Islet precursor cell (in vitro differentiated cells): ENCODE results near the gene SARNP.
A peak's percentile ranks its signal among the peaks of the same experiment; 100 is the strongest.
"Not testable (repeated sequence)": the region's sequence is repeated elsewhere in the genome, so short reads cannot be mapped to it uniquely, and the experiment has no call there.

ENCODE experiments used
- DNase-seq: peaks from one replicate; pipeline ENCODE4 v3.0.0-alpha.2; 2018

SARNP gene

DNA sequence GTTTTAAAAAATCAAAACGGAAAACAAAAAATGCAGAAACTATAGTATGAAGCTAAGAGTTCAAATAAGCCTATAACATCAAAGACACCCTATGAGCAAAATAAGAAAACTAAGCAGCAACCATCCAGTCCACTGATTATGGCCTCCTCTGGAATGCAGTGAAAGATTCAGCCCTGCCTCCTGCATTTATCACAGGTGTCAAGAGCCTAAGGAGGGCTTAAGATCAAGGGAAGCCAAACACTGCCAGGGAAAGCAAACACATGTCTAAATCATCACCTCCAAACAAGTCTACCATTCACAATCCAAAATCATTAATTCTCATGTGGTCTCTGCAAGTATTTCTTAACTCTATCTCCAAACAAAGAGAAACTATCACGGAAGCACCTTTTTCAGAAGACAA is 28.4 kb downstream of the SARNP start:
- DNase-seq, result no peak

DNA sequence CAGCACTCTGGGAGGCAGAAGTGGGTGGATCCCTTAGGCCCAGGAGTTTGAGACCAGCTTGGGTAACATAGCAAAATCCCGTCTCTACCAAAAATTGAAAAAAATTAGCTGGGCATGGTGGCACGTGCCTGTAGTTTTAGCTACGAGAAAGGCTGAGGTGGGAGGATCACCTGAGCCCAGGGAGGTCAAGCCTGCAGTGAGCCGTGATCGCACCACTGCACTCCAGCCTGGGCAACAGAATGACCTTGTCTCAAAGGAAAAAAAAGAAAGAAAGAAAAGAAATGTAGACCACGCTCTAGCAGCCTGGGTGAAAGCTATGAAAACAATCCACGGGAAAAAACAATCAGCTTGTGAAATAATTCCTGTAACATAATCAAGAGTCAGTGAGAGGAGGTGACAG is 29.0 kb downstream of the SARNP start:
- DNase-seq, result no peak

DNA sequence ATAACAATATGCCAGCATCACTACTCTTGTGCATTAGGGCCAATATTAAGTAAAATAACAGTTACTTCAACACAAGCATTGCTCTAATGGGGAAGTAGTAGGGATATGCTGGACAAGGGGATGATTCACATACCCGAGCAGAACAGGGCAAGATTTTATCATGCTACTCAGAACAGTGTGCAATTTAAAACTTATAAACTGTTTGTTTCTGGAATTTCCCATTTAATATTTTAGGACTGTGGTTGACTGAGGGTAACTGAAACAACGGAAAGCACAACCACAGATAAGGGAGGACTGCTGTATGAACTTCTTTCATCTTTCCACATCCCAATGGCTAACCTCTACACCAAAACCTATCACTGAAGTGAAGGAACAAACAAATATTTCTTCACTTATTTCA is 36.8 kb downstream of the SARNP start:
- DNase-seq, result no peak

DNA sequence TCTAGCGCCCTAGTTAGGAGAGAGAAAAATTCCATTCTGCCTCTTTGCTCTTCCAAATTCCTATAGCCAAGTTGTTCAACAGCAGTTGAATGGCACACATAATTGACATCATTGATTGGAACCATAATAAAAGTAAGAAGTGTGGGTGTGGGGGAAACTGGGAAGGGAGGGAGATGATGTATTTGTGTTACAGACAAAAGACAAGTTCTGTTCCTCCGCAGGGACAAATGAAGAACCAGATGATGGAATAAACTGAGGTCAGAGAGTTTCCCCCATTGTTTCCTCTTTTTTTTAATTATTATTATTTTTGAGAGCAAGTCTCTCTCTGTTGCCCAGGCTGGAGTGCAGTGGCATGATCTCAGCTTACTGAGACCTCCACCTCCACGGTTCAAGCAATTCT is 39.7 kb downstream of the SARNP start:
- no peak for DNase-seq

DNA sequence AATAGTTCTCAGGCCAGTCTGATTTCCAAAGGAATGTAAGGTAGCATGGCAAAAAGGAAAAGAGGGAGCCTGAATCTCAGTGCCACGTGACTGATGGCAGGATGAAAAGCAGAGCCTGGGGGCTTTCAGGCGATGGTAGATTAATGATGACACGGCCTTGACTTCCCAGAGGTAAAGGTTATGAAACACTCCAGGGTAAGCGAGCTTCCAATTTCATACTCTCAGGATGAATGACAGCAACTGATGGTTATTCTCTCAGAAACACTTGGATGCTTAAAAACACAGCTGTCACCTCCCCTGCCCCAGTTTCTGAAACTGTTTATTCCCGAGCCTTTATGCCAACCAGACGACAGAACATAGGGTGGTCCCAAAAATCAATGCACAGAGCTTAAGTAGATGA is 45.8 kb downstream of the SARNP start:
- DNase-seq, result no peak

DNA sequence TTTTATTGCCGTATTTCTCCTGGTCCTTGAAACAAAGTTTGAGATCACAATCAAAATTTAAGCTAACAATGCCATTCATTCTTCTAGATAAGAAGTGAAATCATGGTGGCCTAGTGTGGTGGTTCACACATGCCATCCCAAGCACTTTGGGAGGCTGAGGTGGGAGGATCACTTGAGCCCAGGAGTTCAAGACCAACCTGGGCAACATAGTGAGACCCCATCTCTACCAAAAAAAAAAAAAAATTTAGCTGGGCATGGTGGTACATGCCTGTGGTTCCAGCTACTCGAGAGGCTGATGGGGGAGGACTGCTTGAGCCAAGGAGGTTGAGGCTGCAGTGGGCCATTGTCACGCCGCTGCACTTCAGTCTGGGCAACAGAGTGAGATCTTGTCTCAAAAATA is 50.4 kb downstream of the SARNP start:
- DNase-seq, result no peak

DNA sequence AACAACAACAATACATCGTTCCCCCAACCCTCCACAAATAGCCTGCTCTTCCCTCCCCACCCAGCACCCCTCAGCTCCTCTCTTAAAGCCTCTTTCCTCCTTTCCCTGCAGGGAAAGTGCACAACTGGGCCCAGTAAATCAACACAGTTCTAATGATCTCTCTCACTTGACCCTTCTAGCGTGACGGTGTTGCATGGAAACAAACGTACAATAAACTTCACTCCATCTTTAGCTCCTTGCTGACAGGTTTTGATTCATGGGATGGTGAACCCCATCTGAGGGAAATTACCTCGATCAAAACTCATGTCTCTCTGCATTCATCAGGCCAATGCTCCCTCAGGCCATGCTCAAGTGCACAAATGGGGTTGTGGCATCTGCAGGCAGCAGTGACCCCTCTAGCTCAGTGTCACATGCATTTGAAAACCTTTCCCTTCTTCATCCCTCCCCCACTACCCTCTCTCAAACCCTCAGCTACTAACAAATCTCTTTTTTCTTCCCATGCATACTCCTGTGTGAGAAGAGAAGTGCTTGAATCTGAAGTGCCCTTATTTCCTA is 51.7 kb downstream of the SARNP start:
- no peak for DNase-seq

DNA sequence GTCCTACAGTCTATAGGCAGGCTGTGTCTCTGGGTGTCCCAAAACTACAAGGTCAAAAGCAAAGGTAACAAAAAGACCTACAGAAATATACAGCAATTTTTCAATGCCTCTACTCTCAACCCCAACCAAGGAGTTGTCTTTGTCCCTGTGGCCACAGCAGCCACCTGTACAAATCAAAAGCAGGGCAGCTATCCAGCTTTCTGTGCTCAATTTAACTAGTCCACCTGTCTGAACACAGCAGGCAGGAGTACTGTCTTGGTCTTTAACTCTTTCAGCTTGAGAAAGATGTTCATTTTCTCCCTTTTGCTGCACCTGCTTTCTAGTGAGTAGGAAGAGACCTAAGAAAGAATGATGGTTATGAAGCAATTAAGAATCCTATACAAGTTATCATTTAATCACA is 54.9 kb downstream of the SARNP start:
- no peak for DNase-seq

DNA sequence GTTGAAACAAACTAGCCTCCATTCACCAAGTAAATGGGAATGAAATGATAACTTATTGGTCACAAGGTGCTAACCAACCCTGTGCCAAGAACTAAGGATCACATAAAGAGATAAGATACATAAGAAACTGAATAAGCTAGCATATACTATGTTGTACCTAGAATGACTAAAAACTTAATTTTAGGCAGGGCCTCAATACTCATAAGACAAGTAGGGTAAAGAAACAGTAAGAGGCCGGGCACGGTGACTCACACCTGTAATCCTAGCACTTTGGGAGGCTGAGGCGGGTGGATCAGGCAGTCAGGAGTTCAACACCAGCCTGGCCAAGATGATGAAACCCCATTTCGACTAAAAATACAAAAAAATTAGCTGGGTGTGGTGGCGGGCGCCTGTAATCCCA is 56.9 kb downstream of the SARNP start:
- DNase-seq, result no peak

DNA sequence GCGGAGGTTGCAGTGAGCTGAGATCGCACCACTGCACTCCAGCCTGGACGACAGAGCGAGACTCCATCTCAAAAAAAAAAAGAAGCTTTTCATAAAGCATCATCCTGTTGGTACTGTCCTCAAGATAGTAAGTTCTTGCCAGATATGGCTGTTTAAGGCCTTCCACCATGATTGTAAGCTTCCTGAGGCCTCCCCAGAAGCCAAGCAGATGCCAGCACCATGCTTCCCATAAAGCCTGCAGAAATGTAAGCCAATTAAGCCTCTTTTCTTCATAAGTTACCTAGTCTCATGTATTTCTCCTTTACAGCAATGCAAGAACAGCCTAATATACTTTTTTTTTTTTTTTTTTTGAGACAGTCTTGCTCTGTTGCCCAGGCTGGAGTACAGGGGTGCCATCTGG is 58.9 kb downstream of the SARNP start:
- not testable (repeated sequence) for DNase-seq

DNA sequence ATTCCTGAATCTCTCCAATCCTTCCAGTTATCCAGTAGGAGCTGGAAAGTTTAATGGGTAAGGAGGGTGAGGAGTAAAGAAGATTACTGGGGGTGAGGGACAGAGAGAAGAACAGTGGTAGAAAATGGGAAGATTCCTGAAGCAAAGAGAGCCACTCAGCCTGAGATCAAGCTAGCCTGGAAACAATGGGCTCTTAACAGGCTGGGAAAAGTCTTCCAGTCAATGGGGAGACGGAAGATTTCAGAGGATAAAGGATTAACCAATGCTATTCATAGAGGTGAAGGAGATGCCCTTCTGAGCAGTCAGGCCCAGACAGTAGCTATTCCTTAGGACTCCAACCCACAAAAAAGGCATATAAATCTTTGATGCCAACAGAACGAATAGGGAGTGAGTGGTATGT is 59.8 kb downstream of the SARNP start:
- no peak for DNase-seq

DNA sequence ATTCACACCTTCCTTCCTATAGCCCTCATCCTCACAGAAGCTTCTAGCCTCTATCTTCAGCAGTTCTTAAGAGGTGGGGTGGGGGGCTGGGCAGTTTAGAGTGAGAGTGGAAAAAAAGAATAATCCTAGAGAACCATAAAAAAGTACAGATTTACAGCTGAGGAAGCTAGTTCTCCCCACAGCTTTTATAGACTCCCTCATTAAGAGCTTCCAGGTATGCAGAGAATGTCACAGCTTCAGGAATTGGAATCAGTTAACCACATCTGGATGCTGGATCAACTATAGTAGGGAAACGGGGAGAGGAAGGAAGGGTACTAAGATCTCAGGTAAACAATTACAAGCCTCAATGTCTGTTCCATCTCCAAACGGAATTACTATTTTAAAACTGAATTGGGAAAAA is 62.3 kb downstream of the SARNP start:
- DNase-seq, result no peak

DNA sequence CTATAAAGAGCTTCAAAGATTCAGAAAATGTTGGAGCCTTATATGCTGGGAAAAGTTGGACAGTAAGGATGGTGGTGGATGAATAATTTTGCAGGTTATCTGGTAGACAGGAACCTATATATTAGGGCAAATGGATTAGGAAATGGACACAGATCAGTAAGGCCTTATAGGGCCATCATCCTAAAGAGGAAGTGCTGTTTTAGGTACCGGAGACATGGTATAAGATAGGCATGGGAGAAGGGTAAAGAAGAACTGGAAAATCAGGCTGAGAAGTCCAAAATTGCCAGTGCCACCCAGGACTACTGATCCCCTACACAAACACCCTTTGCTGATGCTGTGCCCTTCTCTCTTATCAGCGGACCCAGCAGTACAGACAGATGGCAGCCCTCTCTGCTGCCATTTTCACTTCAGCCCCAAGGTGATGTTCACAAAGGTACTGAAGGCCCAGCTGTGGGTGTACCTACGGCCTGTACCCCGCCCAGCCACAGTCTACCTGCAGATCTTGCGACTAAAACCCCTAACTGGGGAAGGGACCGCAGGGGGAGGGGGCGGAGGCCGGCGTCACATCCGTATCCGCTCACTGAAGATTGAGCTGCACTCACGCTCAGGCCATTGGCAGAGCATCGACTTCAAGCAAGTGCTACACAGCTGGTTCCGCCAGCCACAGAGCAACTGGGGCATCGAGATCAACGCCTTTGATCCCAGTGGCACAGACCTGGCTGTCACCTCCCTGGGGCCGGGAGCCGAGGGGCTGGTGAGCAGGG is 69.1 kb downstream of the SARNP start:
- no peak for DNase-seq

DNA sequence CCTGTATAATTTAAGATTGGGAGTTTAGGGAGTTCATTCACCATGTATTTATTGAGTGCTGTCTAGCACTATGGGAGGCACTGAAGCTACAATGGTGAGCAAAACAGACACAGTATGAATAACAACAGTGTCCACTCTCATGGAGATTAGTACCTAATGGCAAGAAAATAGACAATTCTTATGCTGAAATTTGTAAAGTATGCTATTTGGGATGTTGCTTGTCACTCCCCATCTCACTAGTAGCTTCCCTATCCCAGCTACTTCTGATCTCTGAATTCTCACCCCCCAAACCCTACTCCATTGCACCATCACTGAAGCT is 70.7 kb downstream of the SARNP start:
- no peak for DNase-seq

DNA sequence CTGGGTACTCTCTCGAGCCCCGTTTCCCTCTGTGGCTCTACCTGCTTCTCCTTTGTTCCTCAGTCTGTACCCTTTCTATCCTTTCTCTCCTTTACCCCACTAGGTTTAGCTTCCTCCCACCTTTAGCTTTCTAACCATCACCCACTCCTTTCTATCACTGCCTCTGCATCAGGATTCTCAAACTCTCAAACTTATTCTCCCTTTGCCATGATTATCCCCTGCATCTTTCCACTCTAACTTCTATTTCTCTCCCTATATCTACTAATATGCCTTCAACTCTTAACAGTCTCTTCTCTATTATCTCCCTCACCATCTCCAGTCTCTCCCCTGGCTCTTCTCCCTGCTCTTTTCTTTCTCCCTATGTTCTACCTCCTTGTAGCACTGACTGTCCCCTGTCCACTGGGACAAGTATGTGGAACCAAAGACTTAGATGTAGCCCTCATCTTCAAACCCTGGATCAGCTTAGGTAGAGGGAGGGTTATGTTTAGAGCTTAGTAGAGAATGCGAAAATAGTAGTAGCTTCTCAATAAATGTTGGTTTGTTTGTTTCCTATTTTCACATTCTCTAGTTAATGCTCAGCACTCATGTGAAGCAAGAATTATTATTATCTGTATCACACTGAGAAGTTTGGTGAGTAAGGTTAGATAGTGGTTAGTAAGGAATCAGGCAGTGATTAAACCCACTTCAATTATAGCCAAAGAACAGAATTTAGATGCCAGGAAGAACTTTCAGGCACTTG is 71.2 kb downstream of the SARNP start:
- no peak for DNase-seq

DNA sequence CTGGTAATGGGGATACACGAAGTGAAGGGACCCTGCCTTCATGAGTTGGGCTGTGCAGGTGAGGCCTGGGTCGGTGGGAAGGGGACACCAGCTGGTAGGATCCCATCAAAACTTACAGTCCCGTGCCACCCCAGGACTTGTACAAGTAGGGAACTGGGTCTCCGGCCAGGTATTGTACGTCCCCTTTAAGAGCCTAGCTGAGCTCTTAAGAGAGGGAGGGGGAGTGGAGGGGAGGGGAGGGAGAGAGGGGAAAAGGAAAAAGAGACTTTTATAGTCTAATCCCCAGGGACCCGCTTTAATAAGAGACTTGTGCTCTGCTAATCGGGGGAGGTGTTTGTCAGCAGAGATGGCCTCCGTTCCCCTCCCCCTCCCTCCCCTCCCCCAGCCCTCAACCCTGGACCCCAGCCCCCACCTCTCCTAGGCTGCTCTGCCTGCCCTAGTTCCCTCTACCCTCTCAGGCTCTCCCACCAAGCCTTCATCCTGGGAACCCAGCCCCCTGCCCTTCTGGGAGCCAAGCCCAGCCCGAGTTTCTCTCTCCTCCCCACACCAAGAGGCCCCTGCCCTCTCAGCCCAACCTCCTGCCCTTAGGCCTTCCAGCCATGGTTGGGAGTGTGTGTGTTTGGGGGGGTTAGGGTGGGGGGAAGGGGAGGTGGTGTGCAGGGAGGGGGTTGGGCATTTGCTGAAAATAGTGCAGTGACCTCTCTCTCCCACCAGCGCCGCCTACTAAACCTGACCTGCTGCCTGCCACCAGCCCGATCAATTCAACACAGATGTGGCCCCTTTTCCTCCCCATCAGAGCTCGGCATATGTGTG is 72.0 kb downstream of the SARNP start:
- DNase-seq, result peak; percentile 97

DNA sequence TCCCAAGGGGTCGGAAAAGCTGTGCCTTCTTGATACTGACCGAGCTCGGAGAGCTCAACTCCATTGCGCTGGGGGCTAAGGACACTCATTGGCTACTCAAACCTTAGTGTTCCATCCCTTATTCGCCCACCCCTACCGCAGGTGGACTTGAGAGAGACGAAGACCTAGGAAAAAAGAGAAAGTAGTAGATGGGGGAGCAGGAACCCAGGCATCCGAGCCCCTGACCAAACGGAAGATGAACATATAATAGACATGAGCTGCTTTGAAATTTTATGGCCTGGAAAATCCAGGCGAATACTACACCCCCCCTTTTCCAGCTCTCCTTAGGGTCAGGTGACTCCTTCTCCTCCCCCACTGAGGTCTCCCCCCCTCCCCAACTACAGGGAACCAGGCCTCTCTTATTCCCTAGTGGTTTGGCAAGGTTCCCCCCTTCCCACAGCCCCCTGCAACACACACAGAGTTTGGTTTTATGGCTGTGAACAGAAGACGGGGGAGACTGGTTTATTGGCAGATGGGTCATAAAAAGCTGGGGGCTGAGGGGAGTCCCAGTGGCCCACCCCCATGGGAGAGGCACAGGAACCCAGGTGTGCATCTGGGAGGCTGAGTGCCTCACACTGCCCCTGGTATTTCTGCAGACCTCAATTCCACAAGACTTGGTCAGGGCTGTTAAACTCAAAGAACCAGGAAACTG is 73.0 kb downstream of the SARNP start:
- DNase-seq, result peak; percentile 59

DNA sequence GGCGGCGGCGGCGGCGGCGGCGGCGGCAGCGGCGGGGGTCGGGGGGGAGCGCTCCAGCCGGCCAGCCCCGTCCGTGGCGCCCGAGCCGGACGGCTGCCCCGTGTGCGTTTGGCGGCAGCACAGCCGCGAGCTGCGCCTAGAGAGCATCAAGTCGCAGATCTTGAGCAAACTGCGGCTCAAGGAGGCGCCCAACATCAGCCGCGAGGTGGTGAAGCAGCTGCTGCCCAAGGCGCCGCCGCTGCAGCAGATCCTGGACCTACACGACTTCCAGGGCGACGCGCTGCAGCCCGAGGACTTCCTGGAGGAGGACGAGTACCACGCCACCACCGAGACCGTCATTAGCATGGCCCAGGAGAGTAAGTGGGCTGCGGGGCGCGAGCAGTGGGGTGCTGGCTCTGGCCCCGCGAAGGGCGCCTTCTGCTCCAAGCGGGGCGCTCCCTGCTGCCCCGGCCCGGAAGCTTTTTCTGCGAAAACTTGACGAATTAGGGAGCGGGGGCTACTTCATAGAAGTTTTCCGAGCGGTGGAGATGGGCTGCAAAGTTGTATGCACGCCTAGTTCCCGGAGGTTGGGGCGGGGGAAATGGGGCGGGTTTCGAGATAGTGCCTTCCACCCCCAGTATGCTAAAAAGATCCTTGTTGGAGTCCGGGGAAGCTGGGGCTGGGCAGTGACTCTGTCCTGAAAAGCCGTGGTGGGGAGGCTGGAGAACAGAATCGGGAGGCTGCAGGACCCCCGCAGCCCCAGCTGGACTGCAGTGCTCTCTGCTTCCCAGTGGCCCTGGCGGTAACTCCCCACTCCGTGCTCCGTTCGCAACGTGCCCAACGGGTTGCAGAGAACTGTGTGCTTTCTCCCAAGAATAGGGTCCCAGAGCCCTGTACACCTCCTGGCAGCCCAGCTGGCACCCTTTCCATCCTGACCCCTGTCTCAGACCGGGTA is 73.9 kb downstream of the SARNP start:
- peak; percentile 92 for DNase-seq

DNA sequence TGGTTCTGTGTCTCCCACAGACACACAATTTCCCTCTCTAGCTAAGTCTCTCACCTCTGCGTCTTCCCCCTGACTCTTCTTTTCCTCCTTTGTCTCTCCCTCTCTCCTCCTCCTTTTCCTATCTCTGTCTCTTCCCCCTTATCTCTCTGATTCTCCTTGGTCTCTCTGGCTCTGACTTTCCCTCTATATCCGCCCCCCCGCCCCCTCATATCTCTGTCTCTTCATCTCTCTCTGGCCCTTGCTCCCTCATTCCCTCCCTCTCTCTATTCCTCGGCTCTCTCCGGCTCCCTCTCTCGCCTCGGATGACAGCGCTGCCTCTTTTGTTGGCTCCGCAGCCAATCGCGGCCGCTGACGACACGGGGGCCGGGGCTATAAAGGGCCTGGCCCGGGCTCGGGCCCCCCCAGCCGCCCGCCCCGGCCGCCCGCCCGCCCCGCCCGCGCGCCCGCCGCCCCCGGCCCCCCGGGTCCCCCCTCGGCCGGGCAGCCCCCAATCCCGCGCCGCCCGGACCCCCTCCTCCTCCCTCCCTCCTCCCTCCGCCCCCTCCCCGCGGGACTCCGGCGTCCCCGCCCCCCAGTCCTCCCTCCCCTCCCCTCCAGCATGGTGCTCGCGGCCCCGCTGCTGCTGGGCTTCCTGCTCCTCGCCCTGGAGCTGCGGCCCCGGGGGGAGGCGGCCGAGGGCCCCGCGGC is 74.7 kb downstream of the SARNP start, which contains the start of gene GDF11:
Gene GDF11 (plus strand): TSS at position 404 of the 687 bp plus-strand sequence. CDS start 195 bp downstream, at position 599.
- peak; percentile 93 for DNase-seq

DNA sequence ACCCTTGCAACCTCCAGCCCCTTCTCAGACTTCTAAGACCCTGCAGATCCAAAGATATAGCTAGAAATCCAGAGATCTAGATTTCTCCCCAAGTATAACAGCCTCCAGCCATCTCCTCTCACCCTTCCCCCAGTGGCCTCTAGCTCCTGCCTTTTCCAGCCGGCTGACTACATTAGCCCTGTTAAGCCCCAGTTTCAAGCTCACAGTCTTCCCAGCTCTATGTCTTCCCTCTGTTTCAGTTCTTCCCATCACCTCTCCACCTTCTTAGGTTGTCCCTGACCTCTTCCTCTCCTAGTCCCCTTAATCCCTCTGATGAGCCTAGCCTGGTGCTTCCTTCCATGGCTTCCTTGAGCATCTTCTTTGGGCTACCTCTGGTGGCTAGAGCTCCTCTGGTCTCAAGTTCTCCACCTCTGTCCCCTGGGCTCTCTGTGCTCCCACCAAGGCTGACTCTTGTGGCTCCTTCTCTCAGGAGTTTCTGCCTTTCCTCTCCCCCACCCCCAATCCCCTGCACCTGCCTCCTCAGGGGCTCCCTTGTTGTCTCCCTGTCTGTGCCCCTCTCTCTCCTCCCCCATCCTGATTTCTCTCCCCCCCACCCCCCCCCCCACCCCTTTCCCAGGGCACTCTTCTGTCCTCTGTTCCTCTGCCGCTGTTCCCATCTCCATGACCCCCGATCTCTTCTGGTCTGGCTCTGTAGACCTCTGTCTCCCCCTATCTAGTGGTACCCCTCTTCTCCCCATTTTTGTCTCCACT is 75.4 kb downstream of the SARNP start:
- no peak for DNase-seq
